ENCODE measurements around the gene RFK. TPM values are rescaled to one million over a fixed set of nuclear protein-coding genes. Genes with fewer than 3 reads are reported as not detected.

RFK gene
- total and polyA plus RNA-seq, 9 of the 15 experiments (the other 6 are each of a cell fraction or from before 2014, with no cell fraction given): 3.8 to 51.1 (median 14.8) TPM

- TF ChIP-seq MAX (CRISPR knock-in tag; IDR thresholded peaks at IDR 0.05) (no peak), ZNF3 (CRISPR knock-in tag; IDR thresholded peaks at IDR 0.05) (no peak), PURB (CRISPR knock-in tag; IDR thresholded peaks at IDR 0.05; ENCODE audit: low read depth) (no peak), REST (IDR thresholded peaks at IDR 0.05; ENCODE audit: borderline replicate concordance) (peak; percentile 41; the same call in 1 of the 2 replicates), REST (CRISPR knock-in tag; IDR thresholded peaks at IDR 0.05; ENCODE audit: low read depth) (0 out of 2 replicates have a peak, but pooled peaks have one; percentile 27), ZBTB11 (CRISPR knock-in tag; IDR thresholded peaks at IDR 0.05) (no peak; a peak in 1 of 6 replicates), NCOA4 (IDR thresholded peaks at IDR 0.05; ENCODE audit: partially characterized antibody) (no peak), KDM5B (IDR thresholded peaks at IDR 0.05; ENCODE audit: insufficient replicate concordance, low read depth, low read length) (peak; percentile 62)
- TF ChIP-seq, protein P1, sequence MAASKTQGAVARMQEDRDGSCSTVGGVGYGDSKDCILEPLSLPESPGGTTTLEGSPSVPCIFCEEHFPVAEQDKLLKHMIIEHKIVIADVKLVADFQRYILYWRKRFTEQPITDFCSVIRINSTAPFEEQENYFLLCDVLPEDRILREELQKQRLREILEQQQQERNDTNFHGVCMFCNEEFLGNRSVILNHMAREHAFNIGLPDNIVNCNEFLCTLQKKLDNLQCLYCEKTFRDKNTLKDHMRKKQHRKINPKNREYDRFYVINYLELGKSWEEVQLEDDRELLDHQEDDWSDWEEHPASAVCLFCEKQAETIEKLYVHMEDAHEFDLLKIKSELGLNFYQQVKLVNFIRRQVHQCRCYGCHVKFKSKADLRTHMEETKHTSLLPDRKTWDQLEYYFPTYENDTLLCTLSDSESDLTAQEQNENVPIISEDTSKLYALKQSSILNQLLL (CRISPR knock-in tag; IDR thresholded peaks at IDR 0.05; ENCODE audit: borderline replicate concordance): no peak
Measured at GRCh38 chr9:76394195-76394959, at the start of gene RFK (continued).
